GM18526 (cell line): ENCODE results near the gene MIB2.

Source experiments
- POLR2A ChIP-seq: IDR thresholded peaks from 3 replicates; pipeline ENCODE4 v1.6.1; 2011; ENCODE audit not compliant: insufficient read length; ENCODE audit errors: extremely low read depth

The MIB2 gene

GRCh38 chr1:1618396-1619068, 3.2 kb downstream of the MIB2 start:
- TF ChIP-seq POLR2A, result no peak

DNA sequence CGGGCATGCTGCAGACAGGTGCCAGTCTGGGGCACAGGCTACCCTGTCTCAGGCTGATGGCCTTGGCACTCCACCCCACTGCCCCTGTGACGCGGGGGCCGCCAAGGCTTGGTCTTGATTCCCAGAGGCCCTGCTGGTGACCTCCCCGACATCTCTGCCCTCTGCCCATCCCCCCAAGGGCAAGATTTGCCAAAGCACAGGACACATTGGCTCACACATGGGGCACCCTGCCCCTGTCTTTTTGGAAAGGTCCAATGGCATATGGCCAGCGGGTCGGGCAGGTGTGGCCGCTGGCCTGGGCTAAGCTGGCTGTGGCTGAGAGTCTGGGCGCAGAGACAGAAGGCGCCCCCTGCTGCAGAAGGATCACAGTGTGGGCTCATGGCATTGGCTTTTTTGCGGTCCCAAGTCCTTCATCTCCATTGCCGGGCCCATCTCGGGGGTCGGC, 4.6 kb downstream of the MIB2 start:
- no peak for TF ChIP-seq POLR2A

DNA sequence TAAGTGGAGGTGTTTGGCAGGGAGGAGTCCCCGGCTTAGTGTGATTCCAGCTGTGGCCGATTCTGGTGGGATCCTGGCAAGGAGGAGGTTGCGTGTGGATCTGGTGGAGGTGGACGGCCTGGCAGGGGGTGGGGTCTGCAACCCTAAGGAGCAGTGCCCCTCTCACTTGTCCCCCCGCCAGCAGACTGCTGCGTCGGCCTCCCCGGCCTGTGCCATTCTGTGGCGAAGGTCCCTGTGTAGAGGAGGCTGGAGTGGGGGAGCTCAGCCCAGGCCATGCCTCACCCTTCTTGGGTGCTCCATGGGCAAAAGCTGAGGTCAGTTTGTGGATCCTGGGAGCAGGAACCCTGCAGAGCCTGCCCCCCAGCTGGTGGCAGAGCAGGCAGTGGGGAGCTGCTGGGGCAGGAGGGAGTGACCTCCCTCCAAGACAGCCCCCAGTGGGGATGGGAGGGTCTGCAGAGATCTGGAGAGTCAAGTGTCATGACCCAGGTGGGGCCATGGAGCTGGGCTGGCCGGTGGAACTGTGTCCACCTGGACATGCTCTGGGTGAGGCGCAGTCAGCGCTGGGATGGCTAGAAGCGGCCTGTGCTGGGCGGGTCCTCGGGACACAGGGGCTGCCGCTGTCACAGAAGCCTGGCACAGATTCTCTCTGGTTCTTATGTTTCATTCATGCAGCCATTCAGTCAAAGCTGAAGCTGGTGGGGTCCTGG, 5.3 kb downstream of the MIB2 start:
- TF ChIP-seq POLR2A, result no peak

DNA sequence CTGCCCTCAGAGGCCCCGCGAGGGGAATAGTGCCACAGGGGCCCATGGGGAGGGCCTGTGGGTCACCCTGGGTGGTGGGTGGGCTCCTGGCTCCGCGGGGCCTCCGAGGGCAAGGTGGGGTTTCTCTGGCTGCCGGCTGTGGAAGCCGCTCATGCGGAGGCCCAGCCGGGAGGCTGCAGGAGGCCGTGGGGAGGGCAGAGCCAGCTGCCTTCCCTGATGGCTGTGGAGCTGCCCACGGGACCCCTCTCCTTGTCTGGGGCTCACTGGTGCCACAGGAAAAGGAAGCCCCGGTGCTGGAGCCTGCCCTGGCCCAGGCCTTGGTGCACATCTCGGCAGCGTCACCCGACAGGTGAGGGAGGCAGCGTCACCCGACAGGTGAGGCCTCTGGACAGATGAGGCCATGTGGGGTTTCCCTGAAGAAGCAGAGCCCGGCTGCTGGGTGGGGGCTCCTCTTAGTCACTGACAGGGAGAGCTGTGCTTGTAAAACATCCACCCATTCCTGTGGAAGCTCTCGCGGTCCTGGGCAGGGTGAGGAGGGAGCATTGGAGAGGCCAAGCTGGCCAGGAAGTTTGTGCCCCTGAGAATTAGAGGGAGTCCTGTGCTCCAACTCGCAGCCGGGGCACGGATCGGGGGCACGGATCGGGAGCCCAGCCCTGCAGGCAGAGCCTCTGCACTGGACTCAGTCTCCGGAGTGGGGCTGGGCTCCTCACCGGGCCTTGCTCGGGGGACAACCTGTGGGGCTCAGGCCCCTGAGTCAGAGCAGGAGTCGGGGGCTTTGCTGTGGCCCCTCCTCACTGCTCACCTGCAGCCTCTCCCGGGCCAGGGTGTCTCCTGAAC, 6.1 kb downstream of the MIB2 start:
- TF ChIP-seq POLR2A, result no peak

DNA sequence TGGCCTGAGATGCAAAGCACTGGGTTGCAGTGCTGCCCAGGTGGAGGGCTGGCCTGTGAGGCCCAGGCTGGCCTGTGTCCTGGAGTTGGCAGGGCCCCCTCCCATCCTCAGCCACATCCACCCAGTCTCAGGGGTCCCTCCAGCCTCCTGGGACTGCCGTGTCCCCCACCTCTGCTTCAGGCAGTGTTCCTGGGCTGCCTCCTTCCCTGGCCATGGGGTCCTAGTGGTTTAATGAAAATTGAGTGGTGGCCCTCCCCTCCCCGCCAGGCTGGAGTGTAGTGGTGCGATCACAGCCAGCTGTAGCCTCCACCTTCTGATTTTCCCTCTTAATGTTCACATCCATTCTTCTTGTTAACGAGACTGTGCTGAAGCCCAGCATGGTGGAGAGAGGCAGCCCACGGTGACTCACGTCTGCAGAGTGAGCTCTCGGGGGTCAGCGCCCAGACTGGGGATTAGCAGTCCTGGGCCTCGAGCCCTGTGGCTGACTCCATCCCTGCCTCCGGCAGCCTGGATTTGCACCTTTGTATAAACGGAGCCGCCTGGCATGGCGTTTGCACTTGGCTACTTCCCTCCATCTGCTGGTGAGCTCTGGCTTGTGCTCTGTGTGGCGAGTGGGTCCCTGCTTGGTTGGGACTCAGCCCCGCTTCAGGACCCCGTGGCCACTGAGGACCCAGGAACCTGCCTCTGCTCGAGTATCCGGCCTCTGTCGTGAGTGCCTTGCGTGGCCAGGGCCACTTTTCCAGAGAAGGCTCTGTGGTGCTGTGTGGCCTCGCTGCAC, 6.9 kb downstream of the MIB2 start:
- no peak for TF ChIP-seq POLR2A

GRCh38 chr1:1622788-1623094, 7.4 kb downstream of the MIB2 start:
- TF ChIP-seq POLR2A, result no peak

DNA sequence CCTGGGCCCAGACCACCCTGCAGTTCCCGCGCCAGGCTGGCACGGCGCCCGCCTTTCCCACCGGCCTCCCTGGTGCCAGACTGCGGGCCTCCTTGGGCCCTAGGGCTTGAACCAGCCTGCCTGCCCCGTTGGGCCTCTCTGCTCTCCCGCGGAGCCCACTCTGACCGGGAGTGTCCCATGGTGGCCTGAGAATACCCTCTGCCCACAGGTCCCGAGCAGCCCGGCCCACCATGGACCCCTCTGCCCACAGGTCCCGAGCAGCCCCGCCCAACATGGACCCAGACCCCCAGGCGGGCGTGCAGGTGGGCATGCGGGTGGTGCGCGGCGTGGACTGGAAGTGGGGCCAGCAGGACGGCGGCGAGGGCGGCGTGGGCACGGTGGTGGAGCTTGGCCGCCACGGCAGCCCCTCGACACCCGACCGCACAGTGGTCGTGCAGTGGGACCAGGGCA, 7.9 kb downstream of the MIB2 start:
- TF ChIP-seq POLR2A, result no peak

DNA sequence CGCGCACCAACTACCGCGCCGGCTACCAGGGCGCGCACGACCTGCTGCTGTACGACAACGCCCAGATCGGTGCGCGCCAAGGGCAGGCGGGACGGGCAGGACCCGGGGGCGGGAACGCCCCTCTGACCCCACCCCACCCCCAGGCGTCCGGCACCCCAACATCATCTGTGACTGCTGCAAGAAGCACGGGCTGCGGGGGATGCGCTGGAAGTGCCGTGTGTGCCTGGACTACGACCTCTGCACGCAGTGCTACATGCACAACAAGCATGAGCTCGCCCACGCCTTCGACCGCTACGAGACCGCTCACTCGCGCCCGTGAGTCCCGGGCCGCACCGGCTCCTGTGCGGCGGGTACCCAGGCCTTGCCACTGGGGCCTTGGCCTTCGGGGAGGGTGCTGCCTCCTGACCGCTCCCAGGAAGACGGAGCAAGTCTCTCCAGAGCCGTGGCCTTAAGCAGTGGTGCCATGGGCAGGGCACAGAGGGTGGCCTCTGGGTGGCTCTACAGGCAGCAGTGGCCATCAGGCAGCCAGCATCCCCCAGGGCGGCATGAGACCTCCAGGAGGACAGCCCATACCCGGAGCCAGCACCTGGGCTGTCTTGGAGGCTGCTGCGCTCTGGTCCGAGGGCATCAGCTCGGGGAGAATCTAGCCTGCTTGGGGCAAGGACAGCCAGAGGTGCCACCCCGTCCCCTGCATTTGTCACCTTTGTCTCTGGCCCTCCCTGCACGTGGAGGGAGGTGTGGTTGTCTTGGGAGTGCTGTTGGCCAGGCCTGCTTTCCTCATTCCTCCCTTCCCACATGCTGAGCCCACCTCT, 8.5 kb downstream of the MIB2 start:
- TF ChIP-seq POLR2A, result no peak

DNA sequence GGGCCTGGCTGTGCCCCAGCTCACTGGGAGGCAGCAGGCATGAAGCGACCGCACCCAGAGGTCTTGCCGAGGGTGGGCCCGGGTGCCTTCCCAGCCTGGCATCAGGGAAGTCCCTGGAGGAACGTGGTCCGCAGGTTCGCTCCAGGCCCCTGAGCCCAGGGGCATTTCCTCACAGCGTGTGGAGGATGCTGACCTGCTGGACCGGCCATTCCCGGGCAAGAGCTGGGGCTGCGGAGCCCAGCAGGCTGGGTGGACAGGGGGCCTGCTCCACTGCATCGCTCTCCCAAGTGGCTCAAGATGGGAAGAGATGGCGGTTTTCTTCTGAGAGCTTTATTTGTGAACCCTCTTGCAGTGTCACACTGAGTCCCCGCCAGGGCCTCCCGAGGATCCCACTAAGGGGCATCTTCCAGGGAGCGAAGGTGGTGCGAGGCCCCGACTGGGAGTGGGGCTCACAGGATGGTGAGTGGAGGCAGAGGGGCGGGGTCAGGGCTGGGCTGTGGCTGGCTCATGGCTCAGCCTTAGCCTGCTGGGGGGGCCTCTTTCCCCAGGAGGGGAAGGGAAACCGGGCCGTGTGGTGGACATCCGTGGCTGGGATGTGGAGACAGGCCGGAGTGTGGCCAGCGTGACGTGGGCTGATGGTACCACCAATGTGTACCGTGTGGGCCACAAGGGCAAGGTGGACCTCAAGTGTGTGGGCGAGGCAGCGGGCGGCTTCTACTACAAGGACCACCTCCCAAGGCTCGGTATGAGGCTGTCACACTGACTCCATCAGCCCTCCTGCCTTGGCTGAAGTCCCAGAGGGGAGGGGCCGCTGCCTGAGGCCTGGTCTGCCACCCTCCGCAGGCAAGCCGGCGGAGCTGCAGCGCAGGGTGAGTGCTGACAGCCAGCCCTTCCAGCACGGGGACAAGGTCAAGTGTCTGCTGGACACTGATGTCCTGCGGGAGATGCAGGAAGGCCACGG, 9.4 kb downstream of the MIB2 start:
- TF ChIP-seq POLR2A, result no peak

DNA sequence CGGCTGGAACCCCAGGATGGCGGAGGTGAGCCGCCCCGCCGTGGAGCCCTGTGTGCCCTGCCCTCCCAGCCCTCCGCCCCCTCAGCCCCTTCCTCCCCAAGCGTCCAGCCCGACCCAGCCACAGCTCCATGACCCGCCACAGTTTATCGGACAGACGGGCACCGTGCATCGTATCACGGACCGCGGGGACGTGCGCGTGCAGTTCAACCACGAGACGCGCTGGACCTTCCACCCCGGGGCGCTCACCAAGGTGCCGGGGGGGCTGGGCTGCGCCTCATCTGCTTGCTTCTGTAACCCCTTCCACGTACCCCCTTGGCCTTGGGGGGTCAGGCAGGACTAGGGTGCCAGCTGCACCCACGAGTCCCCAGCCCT, 10.1 kb downstream of the MIB2 start:
- TF ChIP-seq POLR2A, result no peak

DNA sequence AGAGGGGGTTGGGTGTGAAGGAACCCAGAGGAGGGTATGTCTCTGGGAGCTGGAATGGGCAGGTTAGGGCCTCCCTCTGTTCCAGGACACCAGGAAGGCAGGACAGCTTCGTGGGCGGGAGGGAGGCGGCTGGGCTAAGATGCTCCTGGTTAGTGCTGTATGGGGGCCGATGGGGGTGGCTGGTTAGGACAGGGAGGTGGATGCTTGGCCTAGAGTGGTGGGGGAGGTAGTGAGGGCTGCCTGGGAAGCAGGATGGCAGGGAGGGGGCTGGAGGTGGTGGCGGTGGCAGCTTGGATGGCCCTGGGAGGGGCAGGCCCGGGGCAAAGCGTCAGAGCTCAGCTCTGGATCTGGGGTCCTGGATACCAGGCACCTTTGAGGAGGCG, 10.5 kb downstream of the MIB2 start:
- no peak for TF ChIP-seq POLR2A

GRCh38 chr1:1626207-1627141, 11.2 kb downstream of the MIB2 start:
- no peak for TF ChIP-seq POLR2A
